Pancreas (tissue), 10 donors: Measurements from ENCODE around the gene APBB2. TPM values are rescaled to one million over a fixed set of nuclear protein-coding genes. Genes with fewer than 3 reads are reported as not detected.

Experiments used
- ATAC-seq, 4 donors: fragments of 200-7000 bp; cut with Tn5 transposase; one replicate each; pipeline versions ENCODE4 v1.8.0 to v1.9.1; 2020; ENCODE audit warnings: mild to moderate bottlenecking in 4 of 4, moderate library complexity in 4 of 4
- DNase-seq, 6 donors: peaks; one replicate each; pipeline ENCODE4 v3.0.0-alpha.2; 2020
- FAIRE-seq: peaks from 2 replicates; lab custom pipeline; 2012; peaks lifted over from hg19 to GRCh38; lab: Jason Lieb, UNC
- H3K27ac ChIP-seq, 4 donors: fragments of 200-600 bp; sonication (generic); 1 replicate in 3 of 4; 2 replicates in 1 of 4; pipeline versions ENCODE4 v1.5.0 to v1.8.0; 2020
- H3K27me3 ChIP-seq, 4 donors: fragments of 200-600 bp; one replicate each; pipeline ENCODE4 v1.8.0; 2021
- H3K36me3 ChIP-seq, 3 donors: fragments of 200-600 bp; sonication (generic) in 1 of 3; one replicate each; pipeline versions ENCODE4 v1.5.0 to v1.8.0; 2020 to 2021
- H3K4me1 ChIP-seq, 3 donors: fragments of 200-600 bp; one replicate each; pipeline ENCODE4 v1.8.0; 2021
- H3K4me3 ChIP-seq, 4 donors: fragments of 200-600 bp; sonication (generic) in 2 of 4; one replicate each; pipeline versions ENCODE4 v1.5.0 to v1.8.0; 2020 to 2021
- H3K9me3 ChIP-seq, 4 donors: fragments of 200-600 bp; one replicate each; pipeline ENCODE4 v1.8.0; 2021
- WGBS, 2 donors: extraction: QIAGEN DNeasy Blood & Tissue Kit; methylation state at CpG; one replicate each; pipeline ENCODE4 v1.1.7; 2013; 5-methylcytosine and 5-hydroxymethylcytosine counted together
- intact Hi-C, 3 donors: fragments of 100-400 bp; cut with DNase I; formaldehyde crosslinking; loops; one replicate each; pipeline versions ENCODE4 v1.11.1 to v1.14.2; 2022
- polyA plus RNA-seq, 2 donors: library from polyadenylated mRNA; stranded (reverse); fragments of 200-250 nt; gene quantifications; one replicate each; pipeline ENCODE4 v1.2.3, GENCODE V29; 2013
- total RNA-seq, 6 donors: library from RNA; stranded (reverse); fragmentation: NEBNext Ultra II Directional in 4 of 6; extraction: Animal tissue kit (Norgen Biotek cat#: 25700) in 4 of 6; gene quantifications; one replicate each; pipeline versions ENCODE4 v1.2.1 to v1.2.4, GENCODE V29; 2021 to 2023
- TF ChIP-seq, protein P1 (sequence below), 4 donors: fragments of 200-600 bp; sonication (generic) in 3 of 4; IDR thresholded peaks; one replicate each; pipeline versions ENCODE4 v1.5.0 to v1.8.0; 2021; ENCODE audit warnings: antibody characterized with exemption in 4 of 4
- donor health status: healthy with polysubstance abuse.
- donor health status: DM: no; HTN: no; CAD: no; lungs with moderate emphysema.
- donor health status: DM: no; HTN: no; CAD: no.
- donor health status: control.
- donor health status: control.
- donor health status: Bipolar disorder and iron deficiency.
- donor health status: DM: yes; HTN: yes; CAD: no.
- donor health status: DM: no; HTN: no; CAD: no.
- donor health status: DM: no; HTN: no; CAD: no.
- donor health status: DM: yes; HTN: yes; CAD: no.

The APBB2 gene
- total and polyA plus RNA-seq, 8 donors: 9.1 to 21.6 (median 11.5) TPM

DNA sequence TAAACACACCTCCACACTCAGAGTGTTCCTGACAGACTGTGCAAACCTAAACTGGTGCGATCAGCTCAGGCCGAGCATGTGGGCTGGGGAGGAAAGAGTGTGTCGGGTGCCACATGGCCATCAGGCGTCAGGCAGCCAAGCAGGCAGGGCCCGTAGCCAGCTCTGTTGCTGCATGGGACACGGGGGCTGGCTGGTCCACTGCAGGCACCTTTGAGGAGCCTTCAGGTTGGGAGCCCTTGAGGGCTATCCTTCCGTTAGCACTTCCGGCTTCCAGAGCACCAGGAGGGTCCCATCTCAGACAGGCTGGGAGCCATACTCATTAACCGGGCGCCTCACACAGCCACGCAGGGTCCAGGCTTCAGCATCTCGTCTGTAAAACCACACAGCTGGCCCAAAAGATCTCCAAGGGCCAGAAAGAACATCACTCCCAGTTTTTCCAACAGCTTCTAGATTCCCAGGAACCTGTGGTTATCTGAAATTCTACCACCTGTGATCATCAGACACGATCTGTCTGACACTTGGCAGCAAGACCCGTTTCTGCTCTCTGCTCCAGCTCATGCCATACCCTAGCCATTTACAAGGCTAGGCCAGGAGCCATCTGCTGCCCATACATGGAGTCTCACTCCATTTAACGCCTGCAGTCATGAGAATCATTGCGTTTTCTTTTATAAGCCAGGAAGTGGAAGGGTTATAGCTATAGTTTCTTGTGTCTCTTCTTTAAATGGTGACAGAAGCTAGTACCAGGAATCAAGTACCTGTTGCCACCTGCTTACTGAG lies 377.1 kb downstream of the APBB2 start:
- FAIRE-seq (no peak), ATAC-seq (no peak), DNase-seq (no peak)
- TF ChIP-seq, protein P1, sequence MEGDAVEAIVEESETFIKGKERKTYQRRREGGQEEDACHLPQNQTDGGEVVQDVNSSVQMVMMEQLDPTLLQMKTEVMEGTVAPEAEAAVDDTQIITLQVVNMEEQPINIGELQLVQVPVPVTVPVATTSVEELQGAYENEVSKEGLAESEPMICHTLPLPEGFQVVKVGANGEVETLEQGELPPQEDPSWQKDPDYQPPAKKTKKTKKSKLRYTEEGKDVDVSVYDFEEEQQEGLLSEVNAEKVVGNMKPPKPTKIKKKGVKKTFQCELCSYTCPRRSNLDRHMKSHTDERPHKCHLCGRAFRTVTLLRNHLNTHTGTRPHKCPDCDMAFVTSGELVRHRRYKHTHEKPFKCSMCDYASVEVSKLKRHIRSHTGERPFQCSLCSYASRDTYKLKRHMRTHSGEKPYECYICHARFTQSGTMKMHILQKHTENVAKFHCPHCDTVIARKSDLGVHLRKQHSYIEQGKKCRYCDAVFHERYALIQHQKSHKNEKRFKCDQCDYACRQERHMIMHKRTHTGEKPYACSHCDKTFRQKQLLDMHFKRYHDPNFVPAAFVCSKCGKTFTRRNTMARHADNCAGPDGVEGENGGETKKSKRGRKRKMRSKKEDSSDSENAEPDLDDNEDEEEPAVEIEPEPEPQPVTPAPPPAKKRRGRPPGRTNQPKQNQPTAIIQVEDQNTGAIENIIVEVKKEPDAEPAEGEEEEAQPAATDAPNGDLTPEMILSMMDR (IDR thresholded peaks at IDR 0.05): no peak
- Histone ChIP-seq H3K27ac (no peak overlapping the region), H3K27me3 (no peaks in the 10 kb centered on the region), H3K4me1 (no peaks in the 10 kb centered on the region), H3K4me3 (no peak overlapping the region), H3K36me3 (no peaks in the 10 kb centered on the region), H3K9me3 (no peaks in the 10 kb centered on the region)
- 78 to 79% methylated on average over 16 of the region's 16 CpGs for WGBS, 2 donors
- intact Hi-C loops: no loop called here

DNA sequence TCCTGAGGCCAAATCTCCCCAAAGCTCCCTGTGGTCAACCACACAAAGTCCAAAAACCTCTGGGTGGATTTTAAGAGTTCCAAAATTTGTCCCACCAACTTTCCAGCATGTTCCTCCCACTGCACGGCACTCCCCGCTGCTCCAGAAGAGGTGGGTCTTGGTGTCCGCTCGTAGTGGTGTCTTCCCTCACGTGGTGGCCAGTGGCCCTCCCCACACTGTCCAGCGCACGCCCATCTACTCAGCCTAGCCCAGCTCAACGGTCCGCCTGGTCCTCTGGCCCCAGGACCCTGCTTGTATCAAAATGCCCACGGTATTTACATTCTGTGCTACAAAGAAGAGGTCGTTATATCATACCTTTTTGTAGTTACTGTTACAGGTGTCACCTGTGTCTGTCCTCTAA lies 381.1 kb downstream of the APBB2 start:
- H3K9me3 ChIP-seq: no peaks in the 10 kb centered on the region
- no peak for DNase-seq
- intact Hi-C loops: no loop called here

DNA sequence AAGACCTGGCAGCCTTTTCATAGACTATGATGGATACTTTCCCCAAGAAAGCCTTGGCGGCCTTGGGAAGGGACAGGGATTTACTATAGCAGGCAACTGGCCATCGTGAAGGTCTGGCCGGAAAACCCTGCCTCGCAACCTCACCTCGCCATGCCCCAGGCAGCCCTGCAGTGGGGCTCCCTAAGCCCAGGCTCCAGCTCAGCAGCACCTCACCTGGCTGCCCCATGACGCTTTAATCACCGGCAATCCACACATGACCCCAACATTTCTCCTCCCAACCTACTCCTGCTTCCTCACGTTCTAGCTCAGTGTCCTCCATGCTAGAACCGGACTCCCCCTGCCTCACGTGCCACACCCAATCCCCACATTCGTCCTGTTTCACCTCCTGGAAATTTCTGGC lies 382.2 kb downstream of the APBB2 start:
- no peak overlapping the region for H3K27ac ChIP-seq
- H3K36me3 ChIP-seq: no peaks in the 10 kb centered on the region
- no peaks in the 10 kb centered on the region for H3K4me1 ChIP-seq
- TF ChIP-seq, protein P1 (IDR thresholded peaks at IDR 0.05): no peak
- H3K4me3 ChIP-seq: no peak overlapping the region
- WGBS, 2 donors: 80 to 92% methylated on average over 11 of the region's 11 CpGs
- no peaks in the 10 kb centered on the region for H3K27me3 ChIP-seq
- ATAC-seq (no peak), DNase-seq (no peak), FAIRE-seq (no peak)
- H3K9me3 ChIP-seq: no peaks in the 10 kb centered on the region
- intact Hi-C loops: no loop called here

More for the DNA sequence above, 381.1 kb downstream of the APBB2 start:
- 91 to 92% methylated on average over 11 of the region's 11 CpGs for WGBS, 2 donors
- no peak for ATAC-seq
- H3K4me1 ChIP-seq: no peaks in the 10 kb centered on the region
- no peak overlapping the region for H3K4me3 ChIP-seq
- H3K27ac ChIP-seq: no peak overlapping the region
- H3K27me3 ChIP-seq: no peaks in the 10 kb centered on the region
- TF ChIP-seq, protein P1 (IDR thresholded peaks at IDR 0.05): no peak
- no peaks in the 10 kb centered on the region for H3K36me3 ChIP-seq
- FAIRE-seq: no peak

DNA sequence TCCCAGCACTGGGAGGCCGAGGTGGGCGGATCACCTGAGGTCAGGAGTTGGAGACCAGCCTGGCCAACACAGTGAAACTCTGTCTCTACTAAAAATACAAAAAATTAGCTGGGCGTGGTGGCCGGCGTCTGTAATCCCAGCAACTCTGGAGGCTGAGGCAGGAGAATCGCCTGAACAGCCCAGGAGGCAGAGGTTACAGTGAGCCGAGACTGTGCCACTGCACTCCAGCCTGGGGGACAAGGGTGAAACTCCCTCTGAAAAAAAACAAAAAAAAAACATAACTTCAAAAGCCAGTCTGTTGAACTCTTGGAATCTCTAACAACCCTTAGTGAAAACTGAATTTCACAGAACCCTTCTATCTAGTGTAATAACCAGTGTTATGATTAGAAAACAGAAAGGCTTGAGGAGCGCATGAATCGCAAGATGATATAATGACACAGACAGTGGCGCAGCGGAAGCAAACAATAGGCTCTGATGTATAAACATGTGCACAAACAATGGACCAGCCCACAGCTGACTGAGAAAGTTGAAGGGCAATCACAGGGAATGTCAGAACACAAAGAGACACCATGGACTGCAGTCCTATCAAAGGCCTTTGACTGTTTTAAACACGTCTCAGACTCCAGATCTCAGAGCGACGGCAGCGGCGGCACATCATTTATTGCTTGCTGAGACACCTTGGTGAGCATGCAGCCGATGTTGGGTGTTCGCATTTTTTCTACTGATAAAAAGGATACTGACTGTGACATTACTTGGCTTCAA lies 383.0 kb downstream of the APBB2 start:
- TF ChIP-seq, protein P1 (IDR thresholded peaks at IDR 0.05): no peak
- Histone ChIP-seq H3K27ac (no peak overlapping the region), H3K27me3 (no peaks in the 10 kb centered on the region), H3K36me3 (no peaks in the 10 kb centered on the region), H3K9me3 (no peaks in the 10 kb centered on the region), H3K4me1 (no peaks in the 10 kb centered on the region), H3K4me3 (no peak overlapping the region)
- FAIRE-seq: no peak
- ATAC-seq: no peak
- DNase-seq: no peak
- WGBS, 2 donors: 94 to 95% methylated on average over 18 of the region's 18 CpGs
- intact Hi-C loops: no loop called here
